Esophagus squamous epithelium (tissue), 5 donors: ENCODE results near the gene OXT. TPM values are rescaled to one million over a fixed set of nuclear protein-coding genes. Genes with fewer than 3 reads are reported as not detected.

Source experiments
- DNase-seq: peaks from one replicate; lab custom pipeline; 2025; lab: John Stamatoyannopoulos, UW
- H3K27ac ChIP-seq, 4 donors: fragments of 200-600 bp; sonication (generic); one replicate each; pipeline ENCODE4 v1.5.1; 2016 to 2019; ENCODE audit warnings: mild to moderate bottlenecking in 1 of 4
- H3K27me3 ChIP-seq, 4 donors: fragments of 200-600 bp; sonication (generic); 1 replicate in 3 of 4; 2 replicates in 1 of 4; pipeline versions ENCODE4 v1.5.1 to v1.6.0; 2017 to 2021; ENCODE audit warnings: antibody characterized with exemption in 1 of 4
- H3K36me3 ChIP-seq, 3 donors: fragments of 200-600 bp; sonication (generic); one replicate each; pipeline ENCODE4 v1.5.1; 2016 to 2019
- H3K4me1 ChIP-seq, 3 donors: fragments of 200-600 bp; sonication (generic); one replicate each; pipeline ENCODE4 v1.5.1; 2017 to 2019
- H3K4me3 ChIP-seq, 4 donors: fragments of 200-600 bp; sonication (generic); 1 replicate in 3 of 4; 2 replicates in 1 of 4; pipeline ENCODE4 v1.5.1; 2016 to 2019; ENCODE audit warnings: mild to moderate bottlenecking in 2 of 4, moderate library complexity in 1 of 4
- H3K9me3 ChIP-seq, 3 donors: fragments of 200-600 bp; sonication (generic); one replicate each; pipeline ENCODE4 v1.5.1; 2016 to 2019
- CTCF ChIP-seq, 6 experiments: fragments of 450-650 bp in 4 of 6; fragments of 200-600 bp in 2 of 6; sonication (generic) in 2 of 6; IDR thresholded peaks; one replicate each; pipeline ENCODE4 v1.5.1; 2016 to 2019; ENCODE audit warnings: antibody characterized with exemption in 6 of 6, mild to moderate bottlenecking in 4 of 6, moderate library complexity in 4 of 6
- POLR2A ChIP-seq, 4 donors: fragments of 450-650 bp; IDR thresholded peaks; one replicate each; pipeline ENCODE4 v1.6.1; 2017; ENCODE audit warnings: antibody characterized with exemption in 4 of 4, mild to moderate bottlenecking in 4 of 4, moderate library complexity in 3 of 4
- WGBS, 2 donors: methylation state at CpG; one replicate each; pipeline ENCODE4 v1.1.5; 2018; 5-methylcytosine and 5-hydroxymethylcytosine counted together
- intact Hi-C: fragments of 100-400 bp; cut with DNase I; formaldehyde crosslinking; loops from one replicate; pipeline ENCODE4 v1.15.0; 2022
- total RNA-seq, 4 donors: library from RNA; depleted of rRNA; stranded (reverse); fragments of >200 nt; gene quantifications; one replicate each; pipeline ENCODE4 v1.1.0, GENCODE V29; 2016
- donor health status: DM: yes; HTN: yes; CAD: no.

Gene OXT
- total RNA-seq, 4 donors from 2014 or later, result not detected

- Histone ChIP-seq H3K27me3 (no peaks in the 10 kb centered on the region), H3K27ac (no peak overlapping the region), H3K36me3 (peaks cover 20 to 99% (median 32%) of the 10 kb centered on the region in 3 donors), H3K9me3 (no peaks in the 10 kb centered on the region), H3K4me3 (no peak overlapping the region), H3K4me1 (no peaks in the 10 kb centered on the region)
- WGBS, 2 donors, result 87 to 94% methylated on average over 8 of the region's 8 CpGs
- TF ChIP-seq POLR2A (IDR thresholded peaks at IDR 0.05) (no peak), CTCF (IDR thresholded peaks at IDR 0.05) (no peak)
- no peak for DNase-seq
- intact Hi-C loops, result no loop called here
Observed at GRCh38 chr20:3032624-3033023, 38.8 kb upstream of the OXT start.

GRCh38 chr20:3037654-3038053, 33.8 kb upstream of the OXT start:
- intact Hi-C loops, result no loop called here
- Histone ChIP-seq H3K36me3 (peaks cover 23 to 85% (median 25%) of the 10 kb centered on the region in 3 donors), H3K27ac (no peak overlapping the region), H3K27me3 (no peaks in the 10 kb centered on the region), H3K9me3 (no peaks in the 10 kb centered on the region), H3K4me1 (peaks cover 0 to 15% (median 6%) of the 10 kb centered on the region in 3 donors), H3K4me3 (no peak overlapping the region)
- DNase-seq, result no peak
- TF ChIP-seq CTCF (IDR thresholded peaks at IDR 0.05) (no peak), POLR2A (IDR thresholded peaks at IDR 0.05) (no peak)
- WGBS, 2 donors, result 91 to 100% methylated on average over 2 to 3 of the region's 3 CpGs

- Histone ChIP-seq H3K4me1 (peaks cover 0 to 21% (median 6%) of the 10 kb centered on the region in 3 donors), H3K36me3 (peaks cover 23 to 77% (median 25%) of the 10 kb centered on the region in 3 donors), H3K27ac (no peak overlapping the region), H3K9me3 (no peaks in the 10 kb centered on the region), H3K27me3 (no peaks in the 10 kb centered on the region), H3K4me3 (no peak overlapping the region)
- TF ChIP-seq POLR2A (IDR thresholded peaks at IDR 0.05) (no peak), CTCF (IDR thresholded peaks at IDR 0.05) (no peak)
- 83 to 91% methylated on average over 4 to 5 of the region's 5 CpGs for WGBS, 2 donors
- intact Hi-C loops, result no loop called here
- DNase-seq, result no peak
Observed at GRCh38 chr20:3038454-3038853, 33.0 kb upstream of the OXT start.

GRCh38 chr20:3039426-3039825, 32.0 kb upstream of the OXT start:
- WGBS, 2 donors, result 85 to 100% methylated on average over 2 to 3 of the region's 4 CpGs
- H3K4me1 ChIP-seq, result peaks cover 0 to 21% (median 6%) of the 10 kb centered on the region in 3 donors
- H3K27me3 ChIP-seq, result no peaks in the 10 kb centered on the region
- no peak for DNase-seq
- TF ChIP-seq POLR2A (IDR thresholded peaks at IDR 0.05) (no peak), CTCF (IDR thresholded peaks at IDR 0.05) (no peak)
- H3K27ac ChIP-seq, result no peak overlapping the region
- intact Hi-C loops, result no loop called here
- H3K4me3 ChIP-seq, result no peak overlapping the region
- H3K9me3 ChIP-seq, result no peaks in the 10 kb centered on the region
- H3K36me3 ChIP-seq, result peaks cover 23 to 67% (median 25%) of the 10 kb centered on the region in 3 donors

GRCh38 chr20:3040086-3040485, 31.3 kb upstream of the OXT start:
- no peak for DNase-seq
- Histone ChIP-seq H3K36me3 (peaks cover 23 to 60% (median 25%) of the 10 kb centered on the region in 3 donors), H3K27ac (no peak overlapping the region), H3K4me3 (no peak overlapping the region), H3K4me1 (peaks cover 0 to 26% (median 6%) of the 10 kb centered on the region in 3 donors), H3K9me3 (no peaks in the 10 kb centered on the region), H3K27me3 (no peaks in the 10 kb centered on the region)
- intact Hi-C loops, result no loop called here
- TF ChIP-seq POLR2A (IDR thresholded peaks at IDR 0.05), result no peak
- no peak for TF ChIP-seq CTCF (IDR thresholded peaks at IDR 0.05)
- 89 to 96% methylated on average over 4 of the region's 8 CpGs for WGBS, 2 donors
